ENCODE results near the gene UAP1.

DNA sequence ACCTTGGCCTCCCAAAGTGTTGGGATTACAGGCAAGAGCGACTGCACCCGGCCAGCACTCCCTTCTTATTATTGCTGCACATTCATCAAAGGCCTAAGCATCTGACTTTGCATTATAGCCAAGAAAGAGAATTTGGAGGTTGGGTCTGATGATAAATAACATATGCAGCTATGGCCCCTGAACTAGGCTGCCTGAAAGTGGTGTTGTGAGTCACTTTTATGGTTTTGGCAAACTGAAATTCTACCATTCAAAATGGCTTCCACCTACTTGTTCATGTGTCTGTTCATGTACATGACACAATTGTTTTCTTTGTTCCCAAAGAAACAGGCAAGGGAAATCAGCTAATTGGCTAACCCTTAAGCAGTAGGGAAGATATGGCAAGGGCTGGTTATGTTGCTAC is 25.0 kb upstream of the UAP1 start:
- TF ChIP-seq, protein P1, sequence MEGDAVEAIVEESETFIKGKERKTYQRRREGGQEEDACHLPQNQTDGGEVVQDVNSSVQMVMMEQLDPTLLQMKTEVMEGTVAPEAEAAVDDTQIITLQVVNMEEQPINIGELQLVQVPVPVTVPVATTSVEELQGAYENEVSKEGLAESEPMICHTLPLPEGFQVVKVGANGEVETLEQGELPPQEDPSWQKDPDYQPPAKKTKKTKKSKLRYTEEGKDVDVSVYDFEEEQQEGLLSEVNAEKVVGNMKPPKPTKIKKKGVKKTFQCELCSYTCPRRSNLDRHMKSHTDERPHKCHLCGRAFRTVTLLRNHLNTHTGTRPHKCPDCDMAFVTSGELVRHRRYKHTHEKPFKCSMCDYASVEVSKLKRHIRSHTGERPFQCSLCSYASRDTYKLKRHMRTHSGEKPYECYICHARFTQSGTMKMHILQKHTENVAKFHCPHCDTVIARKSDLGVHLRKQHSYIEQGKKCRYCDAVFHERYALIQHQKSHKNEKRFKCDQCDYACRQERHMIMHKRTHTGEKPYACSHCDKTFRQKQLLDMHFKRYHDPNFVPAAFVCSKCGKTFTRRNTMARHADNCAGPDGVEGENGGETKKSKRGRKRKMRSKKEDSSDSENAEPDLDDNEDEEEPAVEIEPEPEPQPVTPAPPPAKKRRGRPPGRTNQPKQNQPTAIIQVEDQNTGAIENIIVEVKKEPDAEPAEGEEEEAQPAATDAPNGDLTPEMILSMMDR (IDR thresholded peaks at IDR 0.05): no peak
- TF ChIP-seq POLR2A (IDR thresholded peaks at IDR 0.05): no peak
